Vagina (tissue), 2 donors: ENCODE results near the gene LYPD4. TPM values are rescaled to one million over a fixed set of nuclear protein-coding genes. Genes with fewer than 3 reads are reported as not detected.

Experiments
- DNase-seq, 2 donors: peaks; one replicate each; pipeline ENCODE4 v3.0.0-alpha.2; 2017; ENCODE audit errors: extremely low spot score in 2 of 2
- H3K27ac ChIP-seq: fragments of 200-600 bp; sonication (generic); one replicate; pipeline ENCODE4 v1.5.1; 2019
- H3K27me3 ChIP-seq: fragments of 200-600 bp; sonication (generic); one replicate; pipeline ENCODE4 v1.5.1; 2019
- H3K36me3 ChIP-seq, 2 donors: fragments of 200-600 bp; sonication (generic); one replicate each; pipeline ENCODE4 v1.5.1; 2017 to 2019
- H3K4me1 ChIP-seq: fragments of 200-600 bp; sonication (generic); one replicate; pipeline ENCODE4 v1.5.1; 2019
- H3K4me3 ChIP-seq, 2 donors: fragments of 200-600 bp; sonication (generic); 1 replicate in 1 of 2; 2 replicates in 1 of 2; pipeline ENCODE4 v1.5.1; 2016 to 2019
- H3K9me3 ChIP-seq: fragments of 200-600 bp; sonication (generic); one replicate; pipeline ENCODE4 v1.5.1; 2019
- CTCF ChIP-seq, 3 experiments: fragments of 450-650 bp in 2 of 3; fragments of 200-600 bp in 1 of 3; sonication (generic) in 1 of 3; IDR thresholded peaks; one replicate each; pipeline ENCODE4 v1.5.1; 2017 to 2019; ENCODE audit warnings: antibody characterized with exemption in 3 of 3, mild to moderate bottlenecking in 2 of 3, moderate library complexity in 2 of 3
- POLR2A ChIP-seq, 2 donors: fragments of 450-650 bp; IDR thresholded peaks; one replicate each; pipeline ENCODE4 v1.6.1; 2017; ENCODE audit warnings: antibody characterized with exemption in 2 of 2, mild to moderate bottlenecking in 2 of 2, moderate library complexity in 2 of 2
- POLR2AphosphoS5 ChIP-seq, 2 donors: sonication (generic); formaldehyde crosslinking; IDR thresholded peaks; one replicate each; pipeline ENCODE4 v1.9.0; 2017; ENCODE audit warnings: antibody characterized with exemption in 2 of 2, mild to moderate bottlenecking in 2 of 2, low read depth in 1 of 2; ENCODE audit not compliant: insufficient read depth in 1 of 2
- intact Hi-C: fragments of 100-400 bp; cut with DNase I; formaldehyde crosslinking; loops from one replicate; pipeline ENCODE4 v1.15.1; 2023
- total RNA-seq: library from RNA; depleted of rRNA; stranded (reverse); fragments of >200 nt; gene quantifications from one replicate; pipeline ENCODE4 v1.2.3, GENCODE V29; 2016

LYPD4 gene
- total RNA-seq, 1 donor from 2014 or later, result not detected

- Histone ChIP-seq H3K4me3 (no peak overlapping the region), H3K36me3 (no peaks in the 10 kb centered on the region), H3K27me3 (no peaks in the 10 kb centered on the region), H3K4me1 (no peaks in the 10 kb centered on the region), H3K27ac (no peak overlapping the region), H3K9me3 (no peaks in the 10 kb centered on the region)
- no peak for DNase-seq
- intact Hi-C loops, result no loop called here
- no peak for TF ChIP-seq POLR2AphosphoS5 (IDR thresholded peaks at IDR 0.05; ENCODE audit: insufficient read depth in 1 of 2, low read depth in 1 of 2)
- no peak for TF ChIP-seq CTCF (IDR thresholded peaks at IDR 0.05)
- no peak for TF ChIP-seq POLR2A (IDR thresholded peaks at IDR 0.05)
Measured at GRCh38 chr19:41802770-41803169, 41.7 kb downstream of the LYPD4 start.

GRCh38 chr19:41801792-41802211 is 42.7 kb downstream of the LYPD4 start:
- intact Hi-C loops, result no loop called here
- Histone ChIP-seq H3K4me3 (no peak overlapping the region), H3K4me1 (no peaks in the 10 kb centered on the region), H3K27me3 (no peaks in the 10 kb centered on the region), H3K36me3 (no peaks in the 10 kb centered on the region), H3K9me3 (no peaks in the 10 kb centered on the region), H3K27ac (no peak overlapping the region)
- no peak for DNase-seq
- TF ChIP-seq POLR2AphosphoS5 (IDR thresholded peaks at IDR 0.05; ENCODE audit: insufficient read depth in 1 of 2, low read depth in 1 of 2) (no peak), CTCF (IDR thresholded peaks at IDR 0.05) (no peak), POLR2A (IDR thresholded peaks at IDR 0.05) (no peak)

- no peak for DNase-seq
- H3K27me3 ChIP-seq, result no peaks in the 10 kb centered on the region
- TF ChIP-seq POLR2A (IDR thresholded peaks at IDR 0.05) (no peak), CTCF (IDR thresholded peaks at IDR 0.05) (no peak)
- intact Hi-C loops, result no loop called here
- no peaks in the 10 kb centered on the region for H3K9me3 ChIP-seq
- no peaks in the 10 kb centered on the region for H3K36me3 ChIP-seq
- no peak overlapping the region for H3K27ac ChIP-seq
- no peak overlapping the region for H3K4me3 ChIP-seq
- no peaks in the 10 kb centered on the region for H3K4me1 ChIP-seq
Measured at GRCh38 chr19:41801031-41801430, 43.5 kb downstream of the LYPD4 start.

- Histone ChIP-seq H3K36me3 (no peaks in the 10 kb centered on the region), H3K4me1 (no peaks in the 10 kb centered on the region), H3K27me3 (no peaks in the 10 kb centered on the region), H3K9me3 (no peaks in the 10 kb centered on the region), H3K4me3 (no peak overlapping the region), H3K27ac (no peak overlapping the region)
- peak in 1 of 2 donors; percentile 11 for TF ChIP-seq POLR2AphosphoS5 (IDR thresholded peaks at IDR 0.05; ENCODE audit: insufficient read depth in 1 of 2, low read depth in 1 of 2)
- TF ChIP-seq CTCF (IDR thresholded peaks at IDR 0.05), result no peak
- TF ChIP-seq POLR2A (IDR thresholded peaks at IDR 0.05), result no peak
- no peak for DNase-seq
- intact Hi-C loops, result no loop called here
Measured at GRCh38 chr19:41799444-41800000, 45.0 kb downstream of the LYPD4 start.

- Histone ChIP-seq H3K9me3 (no peaks in the 10 kb centered on the region), H3K27ac (no peak overlapping the region), H3K4me1 (no peaks in the 10 kb centered on the region), H3K27me3 (no peaks in the 10 kb centered on the region), H3K36me3 (no peaks in the 10 kb centered on the region), H3K4me3 (no peak overlapping the region)
- DNase-seq, result no peak
- TF ChIP-seq POLR2AphosphoS5 (IDR thresholded peaks at IDR 0.05; ENCODE audit: insufficient read depth in 1 of 2, low read depth in 1 of 2) (no peak), CTCF (IDR thresholded peaks at IDR 0.05) (no peak), POLR2A (IDR thresholded peaks at IDR 0.05) (no peak)
- intact Hi-C loops, result no loop called here
Measured at GRCh38 chr19:41796901-41797300, 47.6 kb downstream of the LYPD4 start.
